ENCODE measurements around the gene PCDHGA6.

PCDHGA6 gene

DNA sequence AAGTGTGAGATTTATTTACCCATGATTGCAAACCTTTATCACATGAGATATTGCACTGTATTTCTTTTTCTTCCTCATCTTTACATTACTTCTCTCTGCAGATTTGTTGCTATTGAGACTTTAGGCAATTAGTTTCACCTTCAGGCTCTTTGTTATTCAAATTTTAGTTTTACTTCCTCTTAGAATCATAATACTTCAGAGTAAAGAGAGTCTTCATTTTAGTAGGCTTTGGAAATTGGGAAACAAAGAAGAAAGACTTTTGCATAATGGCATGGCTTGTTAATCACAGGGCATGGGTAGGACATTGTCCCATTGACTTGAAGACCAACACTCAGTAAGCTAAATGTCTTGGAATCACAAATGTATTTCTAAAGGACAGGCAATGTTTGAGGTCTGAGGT, 11.0 kb upstream of the PCDHGA6 start:
- CTCF ChIA-PET = interaction anchor here (0.6 to 2.3 kb wide), 3 partner anchors 176 to 416 kb away, joined by 3 to 7 read pairs (median 3); partner anchors contain the start of gene PCDHB9
- no peak overlapping the region for H3K27ac ChIP-seq (ENCODE audit: extremely low read depth, low read depth, low read length)
- POLR2A ChIA-PET = no interaction called here
- H3K36me3 ChIP-seq (ENCODE audit: control insufficient read depth in 2 of 2, insufficient read depth in 1 of 2, low read length in 2 of 2) = no peaks in the 10 kb centered on the region
- TF ChIP-seq ZBTB21 (tag by site-specific recombination; IDR thresholded peaks at IDR 0.05) (no peak), FEZF1 (tag by site-specific recombination; IDR thresholded peaks at IDR 0.05) (no peak), HOXA7 (CRISPR knock-in tag; IDR thresholded peaks at IDR 0.05; ENCODE audit: borderline replicate concordance) (no peak)
- peaks cover 3% of the 10 kb centered on the region; the same call in 1 of the 2 replicates for H3K9me3 ChIP-seq (ENCODE audit: control insufficient read depth, insufficient read depth, low read depth, low read length)
- H3K4me1 ChIP-seq (ENCODE audit: control insufficient read depth, insufficient read depth, low read length) = no peaks in the 10 kb centered on the region
- no peak overlapping the region for H3K4me3 ChIP-seq (ENCODE audit: low read depth, low read length)

DNA sequence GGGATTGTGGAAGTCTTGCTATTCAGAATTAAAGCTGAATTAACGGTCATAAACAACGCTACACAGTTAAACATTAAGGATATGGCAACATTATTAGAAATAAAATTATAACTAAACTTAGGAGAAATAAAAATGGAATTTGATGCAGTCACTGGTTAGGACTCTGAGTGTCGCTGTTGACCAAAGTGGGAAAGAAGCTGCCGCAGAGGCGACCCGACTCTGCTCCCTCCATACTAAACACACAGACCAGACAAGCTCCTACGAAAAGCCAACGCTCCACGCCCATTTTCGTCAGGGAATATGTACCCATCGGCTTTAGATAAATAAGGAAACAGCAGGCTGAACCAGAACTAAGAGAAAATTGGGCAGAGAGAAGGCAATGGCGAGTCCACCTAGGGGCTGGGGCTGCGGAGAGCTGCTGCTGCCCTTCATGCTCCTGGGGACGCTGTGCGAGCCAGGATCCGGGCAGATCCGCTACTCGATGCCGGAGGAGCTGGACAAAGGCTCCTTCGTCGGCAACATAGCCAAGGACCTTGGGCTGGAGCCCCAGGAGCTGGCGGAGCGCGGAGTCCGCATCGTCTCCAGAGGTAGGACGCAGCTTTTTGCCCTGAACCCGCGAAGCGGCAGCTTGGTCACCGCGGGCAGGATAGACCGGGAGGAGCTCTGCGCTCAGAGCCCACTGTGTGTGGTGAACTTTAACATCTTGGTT, 9.6 kb upstream of the PCDHGA6 start, which contains the start of gene PCDHGA5:
Gene PCDHGA5, plus strand, starts transcription at position 211 of the 709 bp plus-strand sequence. Its CDS starts 169 bp downstream, at position 380.
- Histone ChIP-seq H3K27ac (ENCODE audit: extremely low read depth, low read depth, low read length) (no peak within 1 kb of the TSS), H3K4me3 (ENCODE audit: low read depth, low read length) (no peak within 1 kb of the TSS), H3K9me3 (ENCODE audit: control insufficient read depth, insufficient read depth, low read depth, low read length) (peaks cover 3% of the 10 kb centered on the region; the same call in 1 of the 2 replicates), H3K4me1 (ENCODE audit: control insufficient read depth, insufficient read depth, low read length) (no peaks in the 10 kb centered on the region), H3K36me3 (ENCODE audit: control insufficient read depth in 2 of 2, insufficient read depth in 1 of 2, low read length in 2 of 2) (no peaks in the 10 kb centered on the region)
- POLR2A ChIA-PET = interaction anchor here (0.6 kb wide), 1 partner anchor 38 kb away, joined by 3 read pairs; no protein-coding TSS in a partner anchor
- CTCF ChIA-PET = interaction anchor here (0.7 to 2.3 kb wide), 9 partner anchors 10 to 203 kb away, joined by 3 to 13 read pairs (median 4); partner anchors contain the start of genes PCDHGA4 and PCDHGB1
- TF ChIP-seq ZNF341 (tag by site-specific recombination; IDR thresholded peaks at IDR 0.05; ENCODE audit: low read depth) = no peak
- TF ChIP-seq, protein P1, sequence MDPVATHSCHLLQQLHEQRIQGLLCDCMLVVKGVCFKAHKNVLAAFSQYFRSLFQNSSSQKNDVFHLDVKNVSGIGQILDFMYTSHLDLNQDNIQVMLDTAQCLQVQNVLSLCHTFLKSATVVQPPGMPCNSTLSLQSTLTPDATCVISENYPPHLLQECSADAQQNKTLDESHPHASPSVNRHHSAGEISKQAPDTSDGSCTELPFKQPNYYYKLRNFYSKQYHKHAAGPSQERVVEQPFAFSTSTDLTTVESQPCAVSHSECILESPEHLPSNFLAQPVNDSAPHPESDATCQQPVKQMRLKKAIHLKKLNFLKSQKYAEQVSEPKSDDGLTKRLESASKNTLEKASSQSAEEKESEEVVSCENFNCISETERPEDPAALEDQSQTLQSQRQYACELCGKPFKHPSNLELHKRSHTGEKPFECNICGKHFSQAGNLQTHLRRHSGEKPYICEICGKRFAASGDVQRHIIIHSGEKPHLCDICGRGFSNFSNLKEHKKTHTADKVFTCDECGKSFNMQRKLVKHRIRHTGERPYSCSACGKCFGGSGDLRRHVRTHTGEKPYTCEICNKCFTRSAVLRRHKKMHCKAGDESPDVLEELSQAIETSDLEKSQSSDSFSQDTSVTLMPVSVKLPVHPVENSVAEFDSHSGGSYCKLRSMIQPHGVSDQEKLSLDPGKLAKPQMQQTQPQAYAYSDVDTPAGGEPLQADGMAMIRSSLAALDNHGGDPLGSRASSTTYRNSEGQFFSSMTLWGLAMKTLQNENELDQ (tag by site-specific recombination; IDR thresholded peaks at IDR 0.05; ENCODE audit: low read depth) = no peak
- no peak for TF ChIP-seq ZNF785 (tag by site-specific recombination; IDR thresholded peaks at IDR 0.05)
- no peak for TF ChIP-seq ZNF121 (tag by site-specific recombination; IDR thresholded peaks at IDR 0.05)
- TF ChIP-seq KLF1 (tag by site-specific recombination; IDR thresholded peaks at IDR 0.05) = no peak
- no peak for TF ChIP-seq HOXD13 (CRISPR knock-in tag; IDR thresholded peaks at IDR 0.05; ENCODE audit: borderline replicate concordance)
- TF ChIP-seq ZNF530 (tag by site-specific recombination; IDR thresholded peaks at IDR 0.05; ENCODE audit: low read depth) = no peak
- TF ChIP-seq ZNF335 (tag by site-specific recombination; conservative IDR thresholded peaks at IDR 0.05) = no peak
- TF ChIP-seq, protein P2, sequence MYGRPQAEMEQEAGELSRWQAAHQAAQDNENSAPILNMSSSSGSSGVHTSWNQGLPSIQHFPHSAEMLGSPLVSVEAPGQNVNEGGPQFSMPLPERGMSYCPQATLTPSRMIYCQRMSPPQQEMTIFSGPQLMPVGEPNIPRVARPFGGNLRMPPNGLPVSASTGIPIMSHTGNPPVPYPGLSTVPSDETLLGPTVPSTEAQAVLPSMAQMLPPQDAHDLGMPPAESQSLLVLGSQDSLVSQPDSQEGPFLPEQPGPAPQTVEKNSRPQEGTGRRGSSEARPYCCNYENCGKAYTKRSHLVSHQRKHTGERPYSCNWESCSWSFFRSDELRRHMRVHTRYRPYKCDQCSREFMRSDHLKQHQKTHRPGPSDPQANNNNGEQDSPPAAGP (tag by site-specific recombination; IDR thresholded peaks at IDR 0.05) = no peak
- TF ChIP-seq SP7 (tag by site-specific recombination; IDR thresholded peaks at IDR 0.05) = no peak
- no peak for TF ChIP-seq ZNF37A (tag by site-specific recombination; IDR thresholded peaks at IDR 0.05)
- TF ChIP-seq OSR2 (tag by site-specific recombination; IDR thresholded peaks at IDR 0.05) = no peak

DNA sequence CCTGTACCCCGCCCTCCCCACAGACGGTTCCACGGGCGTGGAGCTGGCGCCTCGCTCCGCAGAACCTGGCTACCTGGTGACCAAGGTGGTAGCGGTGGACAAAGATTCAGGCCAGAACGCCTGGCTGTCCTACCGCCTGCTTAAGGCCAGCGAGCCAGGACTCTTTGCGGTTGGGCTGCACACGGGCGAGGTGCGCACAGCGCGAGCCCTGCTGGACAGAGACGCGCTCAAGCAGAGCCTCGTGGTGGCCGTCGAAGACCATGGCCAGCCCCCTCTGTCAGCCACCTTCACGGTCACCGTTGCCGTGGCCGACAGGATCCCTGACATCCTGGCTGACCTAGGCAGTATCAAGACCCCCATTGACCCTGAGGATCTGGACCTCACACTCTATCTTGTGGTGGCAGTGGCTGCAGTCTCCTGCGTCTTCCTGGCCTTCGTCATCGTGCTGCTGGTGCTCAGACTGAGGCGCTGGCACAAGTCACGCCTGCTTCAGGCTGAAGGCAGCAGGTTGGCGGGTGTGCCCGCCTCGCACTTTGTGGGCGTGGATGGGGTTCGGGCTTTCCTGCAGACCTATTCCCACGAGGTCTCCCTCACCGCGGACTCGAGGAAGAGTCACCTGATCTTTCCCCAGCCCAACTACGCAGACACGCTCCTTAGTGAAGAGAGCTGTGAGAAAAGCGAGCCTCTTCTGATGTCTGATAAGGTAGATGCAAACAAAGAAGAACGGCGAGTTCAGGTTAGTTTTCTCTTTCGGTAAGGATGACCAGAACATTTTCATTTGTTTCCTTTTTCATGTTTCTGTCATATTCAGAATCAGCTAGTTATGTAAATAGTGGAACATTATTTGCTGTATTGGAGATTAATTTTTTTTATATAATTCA, 7.4 kb upstream of the PCDHGA6 start:
- no peaks in the 10 kb centered on the region for H3K36me3 ChIP-seq (ENCODE audit: control insufficient read depth in 2 of 2, insufficient read depth in 1 of 2, low read length in 2 of 2)
- H3K4me3 ChIP-seq (ENCODE audit: low read depth, low read length) = no peak overlapping the region
- H3K9me3 ChIP-seq (ENCODE audit: control insufficient read depth, insufficient read depth, low read depth, low read length) = no peaks in the 10 kb centered on the region
- POLR2A ChIA-PET = no interaction called here
- CTCF ChIA-PET = interaction anchor here (0.5 to 0.8 kb wide), 4 partner anchors 8 to 30 kb away, joined by 3 to 4 read pairs (median 3); partner anchors contain the start of gene PCDHGA7
- no peak for TF ChIP-seq ZSCAN16 (tag by site-specific recombination; IDR thresholded peaks at IDR 0.05)
- no peak for TF ChIP-seq ZNF529 (tag by site-specific recombination; IDR thresholded peaks at IDR 0.05; ENCODE audit: insufficient replicate concordance)
- no peaks in the 10 kb centered on the region for H3K4me1 ChIP-seq (ENCODE audit: control insufficient read depth, insufficient read depth, low read length)
- H3K27ac ChIP-seq (ENCODE audit: extremely low read depth, low read depth, low read length) = no peak overlapping the region

Data from HEK293 (cell line).